NCI-H524 (cell line): ENCODE data around the gene GSK3B.

Experiments
- DNase-seq, 2 experiments: peaks; one replicate each; lab custom pipeline; 2025; lab: John Stamatoyannopoulos, UW

Gene GSK3B

GRCh38 chr3:119779731-119780383 lies 314.4 kb downstream of the GSK3B start:
- DNase-seq: no peak

- peak in 1 of 2 experiments; percentile 17 for DNase-seq
Measured at GRCh38 chr3:119778811-119779210, 315.4 kb downstream of the GSK3B start.

GRCh38 chr3:119778176-119778575 lies 316.1 kb downstream of the GSK3B start:
- no peak for DNase-seq

GRCh38 chr3:119776304-119776703 lies 317.9 kb downstream of the GSK3B start:
- no peak for DNase-seq

- no peak for DNase-seq
Measured at GRCh38 chr3:119774444-119774843, 319.8 kb downstream of the GSK3B start.
